Liver (tissue), 9 donors: ENCODE results near the gene CDC27. TPM values are rescaled to one million over a fixed set of nuclear protein-coding genes. Genes with fewer than 3 reads are reported as not detected.

Experiments
- DNase-seq: peaks from one replicate; pipeline ENCODE4 v3.0.0-alpha.2; 2017; ENCODE audit warnings: low spot score
- H3K27ac ChIP-seq, 2 donors: one replicate each; pipeline ENCODE4 v1.7.0; 2013; ENCODE audit warnings: inconsistent platforms in 2 of 2, low read length in 2 of 2, control low read depth in 1 of 2, low read depth in 1 of 2, mild to moderate bottlenecking in 1 of 2
- H3K27me3 ChIP-seq, 4 donors: one replicate each; pipeline versions ENCODE4 v1.6.1 to v1.7.0; 2013; ENCODE audit warnings: low read length in 3 of 4, inconsistent platforms in 1 of 4, mild to moderate bottlenecking in 1 of 4, moderate library complexity in 1 of 4; ENCODE audit not compliant: control insufficient read depth in 4 of 4, insufficient read depth in 4 of 4
- H3K36me3 ChIP-seq, 4 donors: one replicate each; pipeline versions ENCODE4 v1.6.1 to v1.7.0; 2013; ENCODE audit warnings: low read length in 3 of 4, mild to moderate bottlenecking in 3 of 4, low read depth in 1 of 4, moderate library complexity in 1 of 4; ENCODE audit not compliant: control insufficient read depth in 4 of 4, insufficient read depth in 3 of 4
- H3K4me1 ChIP-seq, 4 donors: one replicate each; pipeline versions ENCODE4 v1.6.1 to v1.7.0; 2013; ENCODE audit warnings: low read length in 3 of 4, mild to moderate bottlenecking in 3 of 4, moderate library complexity in 1 of 4; ENCODE audit not compliant: control insufficient read depth in 4 of 4, insufficient read depth in 4 of 4
- H3K4me3 ChIP-seq, 3 donors: one replicate each; pipeline versions ENCODE4 v1.6.1 to v1.7.0; 2013; ENCODE audit warnings: low read length in 3 of 3, control low read depth in 1 of 3, low read depth in 1 of 3, mild to moderate bottlenecking in 1 of 3
- H3K9ac ChIP-seq, 2 donors: one replicate each; pipeline ENCODE4 v1.7.0; 2013; ENCODE audit warnings: low read length in 2 of 2, mild to moderate bottlenecking in 2 of 2, moderate library complexity in 2 of 2, control low read depth in 1 of 2, low read depth in 1 of 2
- H3K9me3 ChIP-seq, 4 donors: one replicate each; pipeline versions ENCODE4 v1.6.1 to v1.7.0; 2013; ENCODE audit warnings: low read length in 3 of 4; ENCODE audit not compliant: control insufficient read depth in 4 of 4
- EGR1 ChIP-seq, 2 donors: IDR thresholded peaks; 2 replicates each; pipeline ENCODE4 v1.6.1; 2016 to 2018; ENCODE audit warnings: antibody characterized with exemption in 2 of 2, low read depth in 2 of 2
- FOXA1 ChIP-seq: IDR thresholded peaks from 2 replicates; pipeline ENCODE4 v1.6.1; 2016; ENCODE audit warnings: antibody characterized with exemption
- FOXA2 ChIP-seq: IDR thresholded peaks from 2 replicates; pipeline ENCODE4 v1.6.1; 2016; ENCODE audit warnings: antibody characterized with exemption
- GABPA ChIP-seq, 2 donors: IDR thresholded peaks in 1 of 2; conservative IDR thresholded peaks in 1 of 2; 2 replicates each; pipeline ENCODE4 v1.6.1; 2016; ENCODE audit warnings: antibody characterized with exemption in 2 of 2, mild to moderate bottlenecking in 1 of 2, moderate library complexity in 1 of 2
- HNF4G ChIP-seq: IDR thresholded peaks from 2 replicates; pipeline ENCODE4 v1.6.1; 2016; ENCODE audit warnings: antibody characterized with exemption
- JUND ChIP-seq, 2 donors: IDR thresholded peaks; 2 replicates each; pipeline ENCODE4 v1.6.1; 2016; ENCODE audit warnings: antibody characterized with exemption in 2 of 2
- NR2F2 ChIP-seq: IDR thresholded peaks from 2 replicates; pipeline ENCODE4 v1.6.1; 2016; ENCODE audit warnings: antibody characterized with exemption
- RAD21 ChIP-seq, 2 donors: IDR thresholded peaks; 2 replicates each; pipeline ENCODE4 v1.6.1; 2016; ENCODE audit warnings: antibody characterized with exemption in 2 of 2, mild to moderate bottlenecking in 2 of 2
- RXRA ChIP-seq, 2 donors: IDR thresholded peaks; 2 replicates each; pipeline ENCODE4 v1.6.1; 2017 to 2018; ENCODE audit warnings: antibody characterized with exemption in 2 of 2, mild to moderate bottlenecking in 1 of 2
- SP1 ChIP-seq: IDR thresholded peaks from 2 replicates; pipeline ENCODE4 v1.6.1; 2018; ENCODE audit warnings: antibody characterized with exemption, mild to moderate bottlenecking
- WGBS: extraction: QIAGEN DNeasy Blood & Tissue Kit; methylation state at CpG from one replicate; pipeline ENCODE4 v1.1.7; 2013; 5-methylcytosine and 5-hydroxymethylcytosine counted together
- polyA plus RNA-seq, 2 donors: library from polyadenylated mRNA; stranded (reverse) in 1 of 2; unstranded in 1 of 2; fragments of 200-250 nt in 1 of 2; fragments of >200 nt in 1 of 2; fragmentation: Nextera tagmentation in 1 of 2; extraction: Ambion mirVana in 1 of 2; gene quantifications; one replicate each; pipeline versions ENCODE4 v1.2.1 to v1.2.3, GENCODE V29; 2013 to 2015
- total RNA-seq, 2 donors: library from RNA; depleted of rRNA; stranded (reverse); fragments of >200 nt; gene quantifications; one replicate each; pipeline ENCODE4 v1.2.3, GENCODE V29; 2014
- TF ChIP-seq, protein P1 (sequence below): IDR thresholded peaks from 2 replicates; pipeline ENCODE4 v1.6.1; 2016; ENCODE audit warnings: antibody characterized with exemption
- TF ChIP-seq, protein P2 (sequence below): IDR thresholded peaks from 2 replicates; pipeline ENCODE4 v1.6.1; 2016; ENCODE audit warnings: antibody characterized with exemption
- TF ChIP-seq, protein P3 (sequence below): IDR thresholded peaks from 2 replicates; pipeline ENCODE4 v1.6.1; 2016; ENCODE audit warnings: antibody characterized with exemption, mild to moderate bottlenecking
- donor health status: healthy.
- donor health status: healthy.
- donor health status: healthy.
- donor health status: healthy.
- donor health status: healthy.

Gene CDC27
- total and polyA plus RNA-seq, 4 donors = 16.8 to 148 (median 27.1) TPM

DNA sequence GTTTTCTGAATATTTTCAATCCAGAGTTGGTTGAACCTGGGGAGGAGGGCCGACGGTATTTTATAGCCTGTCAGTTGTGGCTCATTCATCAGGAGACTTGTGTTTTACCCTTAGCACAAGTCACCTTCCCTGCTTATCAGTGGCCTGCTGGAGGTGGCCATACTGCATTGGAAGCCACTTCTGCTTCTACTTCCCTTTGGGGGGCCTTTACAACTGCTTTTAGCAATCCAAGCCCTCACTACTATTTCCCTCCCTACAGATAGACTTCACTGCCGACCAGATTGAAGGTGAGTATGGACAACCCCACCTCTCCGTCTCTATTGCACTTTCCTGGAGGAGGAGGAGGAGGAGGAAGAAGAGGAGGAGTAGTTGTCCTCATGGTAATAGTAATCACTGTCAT is 24.4 kb upstream of the CDC27 start:
- H3K27ac ChIP-seq = no peak overlapping the region
- 88% methylated on average over 4 of the region's 4 CpGs for WGBS
- no peaks in the 10 kb centered on the region for H3K27me3 ChIP-seq

DNA sequence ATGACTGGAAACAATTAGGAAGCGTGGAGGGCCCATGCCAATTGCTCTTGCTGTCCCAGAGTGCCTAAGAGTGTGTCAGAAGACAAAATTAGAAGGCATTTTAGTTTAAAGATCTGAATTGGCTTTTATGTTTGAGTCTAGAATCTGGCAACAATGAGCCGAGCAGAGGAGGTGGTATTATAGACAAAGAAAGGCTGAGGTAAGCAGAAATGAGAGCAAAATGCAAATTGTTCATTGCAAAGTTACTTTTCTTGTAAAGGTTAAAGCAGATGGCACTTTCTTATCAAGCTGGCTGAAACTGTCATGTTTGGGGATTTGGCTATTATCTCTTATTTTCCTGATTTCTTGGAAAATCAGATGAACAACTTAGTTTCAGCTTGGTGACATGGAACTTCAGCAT is 23.4 kb upstream of the CDC27 start:
- no peak overlapping the region for H3K9ac ChIP-seq
- H3K9me3 ChIP-seq = no peaks in the 10 kb centered on the region
- H3K27me3 ChIP-seq = no peaks in the 10 kb centered on the region
- H3K4me3 ChIP-seq = no peak overlapping the region
- 89% methylated on average over 2 of the region's 2 CpGs for WGBS
- no peak for TF ChIP-seq NR2F2
- no peak for TF ChIP-seq HNF4G
- TF ChIP-seq, protein P1, sequence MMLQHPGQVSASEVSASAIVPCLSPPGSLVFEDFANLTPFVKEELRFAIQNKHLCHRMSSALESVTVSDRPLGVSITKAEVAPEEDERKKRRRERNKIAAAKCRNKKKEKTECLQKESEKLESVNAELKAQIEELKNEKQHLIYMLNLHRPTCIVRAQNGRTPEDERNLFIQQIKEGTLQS = no peak
- no peak for TF ChIP-seq SP1
- TF ChIP-seq FOXA2 = no peak
- TF ChIP-seq FOXA1 = no peak
- TF ChIP-seq, protein P2, sequence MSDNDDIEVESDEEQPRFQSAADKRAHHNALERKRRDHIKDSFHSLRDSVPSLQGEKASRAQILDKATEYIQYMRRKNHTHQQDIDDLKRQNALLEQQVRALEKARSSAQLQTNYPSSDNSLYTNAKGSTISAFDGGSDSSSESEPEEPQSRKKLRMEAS = no peak
- no peak for TF ChIP-seq RXRA (IDR thresholded peaks at IDR 0.05)
- TF ChIP-seq, protein P3, sequence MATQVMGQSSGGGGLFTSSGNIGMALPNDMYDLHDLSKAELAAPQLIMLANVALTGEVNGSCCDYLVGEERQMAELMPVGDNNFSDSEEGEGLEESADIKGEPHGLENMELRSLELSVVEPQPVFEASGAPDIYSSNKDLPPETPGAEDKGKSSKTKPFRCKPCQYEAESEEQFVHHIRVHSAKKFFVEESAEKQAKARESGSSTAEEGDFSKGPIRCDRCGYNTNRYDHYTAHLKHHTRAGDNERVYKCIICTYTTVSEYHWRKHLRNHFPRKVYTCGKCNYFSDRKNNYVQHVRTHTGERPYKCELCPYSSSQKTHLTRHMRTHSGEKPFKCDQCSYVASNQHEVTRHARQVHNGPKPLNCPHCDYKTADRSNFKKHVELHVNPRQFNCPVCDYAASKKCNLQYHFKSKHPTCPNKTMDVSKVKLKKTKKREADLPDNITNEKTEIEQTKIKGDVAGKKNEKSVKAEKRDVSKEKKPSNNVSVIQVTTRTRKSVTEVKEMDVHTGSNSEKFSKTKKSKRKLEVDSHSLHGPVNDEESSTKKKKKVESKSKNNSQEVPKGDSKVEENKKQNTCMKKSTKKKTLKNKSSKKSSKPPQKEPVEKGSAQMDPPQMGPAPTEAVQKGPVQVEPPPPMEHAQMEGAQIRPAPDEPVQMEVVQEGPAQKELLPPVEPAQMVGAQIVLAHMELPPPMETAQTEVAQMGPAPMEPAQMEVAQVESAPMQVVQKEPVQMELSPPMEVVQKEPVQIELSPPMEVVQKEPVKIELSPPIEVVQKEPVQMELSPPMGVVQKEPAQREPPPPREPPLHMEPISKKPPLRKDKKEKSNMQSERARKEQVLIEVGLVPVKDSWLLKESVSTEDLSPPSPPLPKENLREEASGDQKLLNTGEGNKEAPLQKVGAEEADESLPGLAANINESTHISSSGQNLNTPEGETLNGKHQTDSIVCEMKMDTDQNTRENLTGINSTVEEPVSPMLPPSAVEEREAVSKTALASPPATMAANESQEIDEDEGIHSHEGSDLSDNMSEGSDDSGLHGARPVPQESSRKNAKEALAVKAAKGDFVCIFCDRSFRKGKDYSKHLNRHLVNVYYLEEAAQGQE = no peak
- TF ChIP-seq RAD21 (IDR thresholded peaks at IDR 0.05) = no peak
- no peaks in the 10 kb centered on the region for H3K36me3 ChIP-seq
- no peaks in the 10 kb centered on the region for H3K4me1 ChIP-seq
- no peak overlapping the region for H3K27ac ChIP-seq
- no peak for DNase-seq

More for the DNA sequence above, 24.4 kb upstream of the CDC27 start:
- DNase-seq = no peak
- Histone ChIP-seq H3K9me3 (no peaks in the 10 kb centered on the region), H3K36me3 (no peaks in the 10 kb centered on the region), H3K4me1 (no peaks in the 10 kb centered on the region), H3K4me3 (no peak overlapping the region), H3K9ac (no peak overlapping the region)
- TF ChIP-seq RAD21 (IDR thresholded peaks at IDR 0.05) (no peak), JUND (IDR thresholded peaks at IDR 0.05) (no peak), NR2F2 (no peak), EGR1 (IDR thresholded peaks at IDR 0.05; ENCODE audit: low read depth in 2 of 2) (no peak), GABPA (IDR thresholded peaks at IDR 0.05 in 1 of 2, conservative IDR thresholded peaks at IDR 0.05 in 1 of 2) (no peak)

DNA sequence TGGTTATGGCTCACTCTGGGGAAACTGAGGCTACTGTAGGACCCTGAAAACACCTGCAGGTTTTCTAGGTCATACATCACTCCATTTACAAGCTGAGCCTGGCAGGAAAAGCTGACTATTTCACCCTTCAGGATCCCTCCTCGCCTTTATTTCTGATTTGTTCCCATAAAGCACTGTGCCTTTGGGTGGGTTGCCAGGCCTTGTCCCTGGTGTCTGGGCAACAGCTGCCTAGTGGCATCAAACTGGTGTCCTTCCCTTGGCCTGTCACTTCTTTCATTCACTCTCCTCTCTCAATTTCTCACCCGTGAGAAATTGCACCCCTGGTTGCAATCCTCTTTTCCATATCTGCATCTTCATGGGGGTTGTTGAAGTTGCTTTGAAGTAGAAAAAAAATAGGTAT is 21.7 kb upstream of the CDC27 start:
- WGBS = 89% methylated on average over 2 of the region's 2 CpGs
- no peak for TF ChIP-seq NR2F2
- H3K36me3 ChIP-seq = no peaks in the 10 kb centered on the region
- no peak for DNase-seq
- no peaks in the 10 kb centered on the region for H3K4me1 ChIP-seq
- no peak overlapping the region for H3K27ac ChIP-seq
- H3K9me3 ChIP-seq = no peaks in the 10 kb centered on the region
- H3K27me3 ChIP-seq = no peaks in the 10 kb centered on the region
- no peak overlapping the region for H3K9ac ChIP-seq
- H3K4me3 ChIP-seq = no peak overlapping the region
